Ovary (tissue), 9 donors: Measurements from ENCODE around the gene KRTAP12-1. TPM values are rescaled to one million over a fixed set of nuclear protein-coding genes. Genes with fewer than 3 reads are reported as not detected.

Experiments used
- DNase-seq, 5 donors: peaks; one replicate each; pipeline ENCODE4 v3.0.0-alpha.2; 2019 to 2020
- H3K27ac ChIP-seq, 2 donors: fragments of 200-600 bp; one replicate each; pipeline versions ENCODE4 v1.5.1 to v1.8.0; 2019 to 2022
- H3K27me3 ChIP-seq: fragments of 200-600 bp; one replicate; pipeline ENCODE4 v1.8.0; 2022
- H3K36me3 ChIP-seq: fragments of 200-600 bp; sonication (generic); one replicate; pipeline ENCODE4 v1.5.1; 2019
- H3K4me1 ChIP-seq: one replicate; pipeline ENCODE4 v1.8.1; 2013; ENCODE audit warnings: mild to moderate bottlenecking, moderate library complexity; ENCODE audit not compliant: insufficient read depth
- H3K4me3 ChIP-seq: fragments of 200-600 bp; sonication (generic); one replicate; pipeline ENCODE4 v1.5.1; 2017
- H3K9me3 ChIP-seq, 2 donors: fragments of 200-600 bp in 1 of 2; sonication (generic) in 1 of 2; one replicate each; pipeline versions ENCODE4 v1.5.1 to v1.8.1; 2013 to 2019; ENCODE audit warnings: mild to moderate bottlenecking in 1 of 2, moderate library complexity in 1 of 2
- CTCF ChIP-seq, 3 donors: fragments of 450-650 bp in 2 of 3; fragments of 200-600 bp in 1 of 3; IDR thresholded peaks; one replicate each; pipeline versions ENCODE4 v1.5.1 to v1.8.0; 2016 to 2022; ENCODE audit warnings: antibody characterized with exemption in 3 of 3, mild to moderate bottlenecking in 1 of 3
- EP300 ChIP-seq: sonication (generic); formaldehyde crosslinking; IDR thresholded peaks from one replicate; pipeline ENCODE4 v1.6.1; 2017; ENCODE audit warnings: antibody characterized with exemption
- POLR2A ChIP-seq: fragments of 450-650 bp; IDR thresholded peaks from one replicate; pipeline ENCODE4 v1.6.1; 2017; ENCODE audit warnings: antibody characterized with exemption, mild to moderate bottlenecking, moderate library complexity
- WGBS, 3 donors: extraction: QIAGEN DNeasy Blood & Tissue Kit in 1 of 3; methylation state at CpG; one replicate each; pipeline versions ENCODE4 v1.1.5 to v1.1.7; 2013 to 2017; 5-methylcytosine and 5-hydroxymethylcytosine counted together
- intact Hi-C, 4 donors: fragments of 100-400 bp; cut with DNase I; formaldehyde crosslinking; loops; one replicate each; pipeline versions ENCODE4 v1.11.0 to v1.15.1; 2022 to 2023
- polyA plus RNA-seq, 2 donors: library from polyadenylated mRNA; stranded (reverse); fragments of 200-250 nt in 1 of 2; fragments of 350-450 nt in 1 of 2; fragmentation: Illumina TruSeq in 1 of 2; extraction: RNeasy Lipid Tissue Mini Kit (QIAGEN cat#74804) in 1 of 2; gene quantifications; one replicate each; pipeline ENCODE4 v1.2.3, GENCODE V29; 2013 to 2014
- total RNA-seq, 7 donors: library from RNA; depleted of rRNA in 2 of 7; stranded (reverse); fragments of >200 nt in 2 of 7; fragmentation: NEBNext Ultra II Directional in 3 of 7; extraction: Animal tissue kit (Norgen Biotek cat#: 25700) in 3 of 7; gene quantifications; one replicate each; pipeline versions ENCODE4 v1.1.0 to v1.2.4, GENCODE V29; 2016 to 2023
- donor health status: DM: no; HTN: no; CAD: no; lungs with moderate emphysema.
- donor health status: DM: no; HTN: no; CAD: no.
- donor health status: Bipolar disorder and iron deficiency.
- donor health status: DM: yes; HTN: yes; CAD: no.
- donor health status: DM: no; HTN: no; CAD: no.
- donor health status: DM: yes; HTN: yes; CAD: no.

The KRTAP12-1 gene
- total and polyA plus RNA-seq, 9 donors, result not detected

GRCh38 chr21:44728716-44729115 lies 46.8 kb upstream of the KRTAP12-1 start:
- 86 to 87% (median 86%) methylated on average over 14 of the region's 14 CpGs for WGBS, 3 donors
- Histone ChIP-seq H3K27ac (no peak overlapping the region), H3K36me3 (no peaks in the 10 kb centered on the region), H3K4me3 (no peak overlapping the region), H3K27me3 (no peaks in the 10 kb centered on the region), H3K4me1 (no peaks in the 10 kb centered on the region), H3K9me3 (no peaks in the 10 kb centered on the region)
- intact Hi-C loops, result loop anchor here in 1 of 4 donors (10.0 kb wide), 1 partner anchor 204 kb away; no protein-coding TSS in a partner anchor
- DNase-seq, result no peak
- TF ChIP-seq EP300 (no peak), CTCF (IDR thresholded peaks at IDR 0.05) (no peak), POLR2A (no peak)

GRCh38 chr21:44727757-44728156 lies 45.8 kb upstream of the KRTAP12-1 start:
- H3K27me3 ChIP-seq, result no peaks in the 10 kb centered on the region
- H3K4me3 ChIP-seq, result no peak overlapping the region
- H3K36me3 ChIP-seq, result no peaks in the 10 kb centered on the region
- no peak overlapping the region for H3K27ac ChIP-seq
- no peak for TF ChIP-seq EP300
- no peak for TF ChIP-seq POLR2A
- no peak for TF ChIP-seq CTCF (IDR thresholded peaks at IDR 0.05)
- DNase-seq, result no peak
- intact Hi-C loops, result loop anchor here in 1 of 4 donors (10.0 kb wide), 1 partner anchor 203 kb away; no protein-coding TSS in a partner anchor
- H3K4me1 ChIP-seq, result no peaks in the 10 kb centered on the region
- WGBS, 3 donors, result 73 to 83% (median 75%) methylated on average over 9 of the region's 9 CpGs
- no peaks in the 10 kb centered on the region for H3K9me3 ChIP-seq

- Histone ChIP-seq H3K4me1 (no peaks in the 10 kb centered on the region), H3K4me3 (no peak overlapping the region), H3K27me3 (no peaks in the 10 kb centered on the region), H3K27ac (no peak overlapping the region), H3K36me3 (no peaks in the 10 kb centered on the region), H3K9me3 (no peaks in the 10 kb centered on the region)
- 91 to 93% (median 92%) methylated on average over 8 of the region's 8 CpGs for WGBS, 3 donors
- no peak for DNase-seq
- TF ChIP-seq POLR2A, result no peak
- TF ChIP-seq EP300, result no peak
- no peak for TF ChIP-seq CTCF (IDR thresholded peaks at IDR 0.05)
- intact Hi-C loops, result loop anchor here in 1 of 4 donors (10.0 kb wide), 1 partner anchor 203 kb away; no protein-coding TSS in a partner anchor
Measured at GRCh38 chr21:44727321-44727720, 45.4 kb upstream of the KRTAP12-1 start.

GRCh38 chr21:44726826-44727225 lies 44.9 kb upstream of the KRTAP12-1 start:
- intact Hi-C loops, result loop anchor here in 1 of 4 donors (10.0 kb wide), 1 partner anchor 202 kb away; no protein-coding TSS in a partner anchor
- no peak for DNase-seq
- H3K4me1 ChIP-seq, result no peaks in the 10 kb centered on the region
- TF ChIP-seq POLR2A (no peak), EP300 (no peak), CTCF (IDR thresholded peaks at IDR 0.05) (no peak)
- H3K9me3 ChIP-seq, result no peaks in the 10 kb centered on the region
- 71 to 85% (median 79%) methylated on average over 6 of the region's 6 CpGs for WGBS, 3 donors
- no peak overlapping the region for H3K4me3 ChIP-seq
- H3K27me3 ChIP-seq, result no peaks in the 10 kb centered on the region
- H3K27ac ChIP-seq, result no peak overlapping the region
- H3K36me3 ChIP-seq, result no peaks in the 10 kb centered on the region
